T-helper 9 cell (primary cell): Measurements from ENCODE around the gene ALKBH3.

ENCODE experiments used
- DNase-seq: peaks from one replicate; pipeline ENCODE4 v3.0.0-alpha.2; 2020

ALKBH3 gene

DNA sequence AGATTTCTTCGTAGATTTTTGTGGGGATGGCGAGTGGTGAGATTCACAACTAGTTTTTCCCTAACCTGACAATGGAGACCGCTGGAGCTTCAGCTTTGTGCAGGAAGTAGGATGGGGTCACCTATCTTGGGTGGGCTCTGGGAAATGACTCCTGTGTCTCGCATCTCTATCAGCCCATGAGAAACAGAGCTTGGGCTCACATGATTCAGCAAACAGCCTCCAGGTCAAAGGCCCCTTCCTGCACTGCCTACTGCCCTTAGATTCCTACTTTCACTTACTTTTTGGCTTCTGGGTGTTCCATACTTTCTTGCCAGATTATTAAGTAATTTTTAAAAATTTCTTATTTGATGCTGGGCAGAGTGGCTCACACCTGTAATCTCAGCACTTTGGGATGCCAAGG is 88.1 kb downstream of the ALKBH3 start:
- no peak for DNase-seq

DNA sequence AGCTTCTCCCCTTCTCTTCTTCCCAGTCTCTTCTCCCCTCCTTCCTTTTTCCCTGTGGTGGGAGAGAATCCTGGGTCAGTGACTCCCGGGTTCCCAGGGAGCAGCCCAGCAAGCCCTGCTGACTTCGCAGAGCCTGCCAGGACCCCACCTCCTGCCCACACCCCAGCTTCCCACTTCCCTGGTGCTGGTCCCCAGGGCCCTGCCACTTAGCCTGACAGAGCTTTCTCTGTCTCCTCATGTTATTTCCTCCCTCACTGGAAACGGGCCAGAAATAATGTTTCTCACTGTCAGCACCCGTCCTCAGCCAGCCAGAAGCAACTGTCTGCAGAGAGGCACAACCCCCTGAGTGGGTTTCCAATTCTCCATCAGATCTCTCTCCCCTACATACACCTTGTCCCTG is 88.9 kb downstream of the ALKBH3 start:
- DNase-seq = no peak
